Transverse colon (tissue), 4 donors: ENCODE data around the gene CDC42BPG. TPM values are rescaled to one million over a fixed set of nuclear protein-coding genes. Genes with fewer than 3 reads are reported as not detected.

Experiments used
- DNase-seq: peaks from one replicate; pipeline ENCODE4 v3.0.0-alpha.2; 2019
- H3K27ac ChIP-seq, 4 donors: fragments of 200-600 bp; sonication (generic); 2 replicates each; pipeline ENCODE4 v1.5.1; 2016 to 2018; ENCODE audit warnings: inconsistent platforms in 4 of 4
- H3K27me3 ChIP-seq: fragments of 200-600 bp; sonication (generic); 2 replicates; pipeline ENCODE4 v1.5.1; 2017; ENCODE audit warnings: inconsistent platforms
- H3K36me3 ChIP-seq, 4 donors: fragments of 200-600 bp; sonication (generic); 2 replicates each; pipeline ENCODE4 v1.5.1; 2017 to 2019; ENCODE audit warnings: inconsistent platforms in 4 of 4
- H3K4me1 ChIP-seq, 4 donors: fragments of 200-600 bp; sonication (generic); 2 replicates each; pipeline ENCODE4 v1.5.1; 2017 to 2020; ENCODE audit warnings: inconsistent platforms in 4 of 4
- H3K4me3 ChIP-seq, 4 donors: fragments of 200-600 bp; sonication (generic); 1 replicate in 1 of 4; 2 replicates in 3 of 4; pipeline versions ENCODE4 v1.5.1 to v1.6.1; 2017 to 2019; ENCODE audit warnings: inconsistent platforms in 4 of 4
- H3K9me3 ChIP-seq, 2 donors: fragments of 200-600 bp; sonication (generic); 2 replicates each; pipeline ENCODE4 v1.5.1; 2017 to 2019; ENCODE audit warnings: inconsistent platforms in 2 of 2
- CTCF ChIP-seq, 5 experiments: fragments of 200-600 bp in 3 of 5; fragments of 450-650 bp in 2 of 5; sonication (generic) in 3 of 5; IDR thresholded peaks; 1 replicate in 2 of 5; 2 replicates in 3 of 5; pipeline ENCODE4 v1.5.1; 2016 to 2017; ENCODE audit warnings: antibody characterized with exemption in 5 of 5, inconsistent platforms in 3 of 5, mild to moderate bottlenecking in 2 of 5, moderate library complexity in 1 of 5
- EP300 ChIP-seq: sonication (generic); formaldehyde crosslinking; IDR thresholded peaks from one replicate; pipeline ENCODE4 v1.6.1; 2017; ENCODE audit warnings: antibody characterized with exemption, low read depth
- POLR2A ChIP-seq: fragments of 450-650 bp; IDR thresholded peaks from one replicate; pipeline ENCODE4 v1.6.1; 2016; ENCODE audit warnings: antibody characterized with exemption, mild to moderate bottlenecking, moderate library complexity
- POLR2AphosphoS5 ChIP-seq, 3 donors: sonication (generic); formaldehyde crosslinking; IDR thresholded peaks; one replicate each; pipeline ENCODE4 v1.6.1; 2016; ENCODE audit warnings: antibody characterized with exemption in 3 of 3
- WGBS, 2 donors: methylation state at CpG; one replicate each; pipeline ENCODE4 v1.1.5; 2018; ENCODE audit warnings: low coverage in 1 of 2; 5-methylcytosine and 5-hydroxymethylcytosine counted together
- in situ Hi-C, 4 donors: fragments of 200-750 bp; cut with MboI; loops; one replicate each; pipeline versions ENCODE4 v1.15.0 to v1.15.1; 2017; ENCODE audit warnings: low sequenced_read_pairs in 3 of 4, low pct_ligation_motif_present in 1 of 4, low pct_unique_long_range_greater_than_20kb in 1 of 4
- intact Hi-C: fragments of 100-400 bp; cut with DNase I; formaldehyde crosslinking; loops from one replicate; pipeline ENCODE4 v1.15.1; 2023; ENCODE audit warnings: low total_unique reads
- total RNA-seq, 4 donors: library from RNA; depleted of rRNA; stranded (reverse); fragments of >200 nt; gene quantifications; one replicate each; pipeline ENCODE4 v1.1.0, GENCODE V29; 2016

The CDC42BPG gene
- total RNA-seq, 4 donors from 2014 or later: 32.6 to 82.3 (median 46.9) TPM

DNA sequence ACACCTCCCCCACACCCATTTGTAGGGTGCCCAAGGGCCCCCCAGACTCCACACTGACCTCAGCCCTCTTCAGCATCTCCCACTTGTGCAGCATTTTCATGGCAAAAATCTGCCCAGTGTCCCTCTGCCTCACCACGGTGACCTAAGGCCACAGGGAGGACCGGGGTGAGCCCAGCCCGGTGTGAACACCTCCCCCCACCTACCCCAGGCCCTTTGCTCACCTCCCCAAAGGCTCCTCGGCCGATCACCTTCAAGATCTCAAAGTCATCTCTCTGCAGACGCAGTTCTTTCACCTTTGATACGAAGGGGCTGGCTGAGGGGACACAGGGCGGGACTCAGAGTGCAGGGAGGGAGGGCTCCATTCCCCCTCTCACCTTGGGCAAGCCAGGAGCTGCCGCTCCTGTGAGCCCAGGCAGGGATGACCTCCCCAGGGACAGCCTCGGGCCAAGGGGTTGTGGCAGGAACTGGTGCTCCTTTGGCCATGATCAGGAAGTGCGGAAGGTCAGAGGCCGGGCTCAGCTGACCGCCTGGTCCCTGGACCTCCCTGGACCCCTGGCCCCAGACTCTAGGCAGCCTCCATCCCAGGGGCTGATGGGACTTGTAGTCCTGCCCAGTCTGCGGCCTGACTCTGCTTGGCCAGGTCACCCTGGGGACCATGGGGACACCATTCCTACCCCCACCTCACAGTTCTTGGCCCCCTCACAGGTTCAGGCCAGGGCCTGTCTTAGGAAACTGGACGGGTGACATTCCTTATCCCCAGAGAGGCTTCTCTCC is 2.7 kb downstream of the CDC42BPG start:
- 89% methylated on average over 12 of the region's 15 CpGs; no CpG with 5 or more reads in 1 of the 2 donors for WGBS, 2 donors
- no peak for TF ChIP-seq POLR2AphosphoS5 (IDR thresholded peaks at IDR 0.05)
- no peak for TF ChIP-seq POLR2A
- no peak for TF ChIP-seq CTCF (IDR thresholded peaks at IDR 0.05)
- no peak for TF ChIP-seq EP300
- in situ Hi-C loops: loop anchor here in 1 of 4 donors (10.0 kb wide), 1 partner anchor 53 kb away; no protein-coding TSS in a partner anchor
- H3K9me3 ChIP-seq: no peaks in the 10 kb centered on the region
- H3K4me3 ChIP-seq: no peak overlapping the region
- no peaks in the 10 kb centered on the region for H3K36me3 ChIP-seq
- DNase-seq: no peak
- H3K27me3 ChIP-seq: no peaks in the 10 kb centered on the region
- peak overlapping the region in 3 of 4 donors; percentile 75 to 90 (median 89) for H3K27ac ChIP-seq
- intact Hi-C loops: no loop called here
- H3K4me1 ChIP-seq: peaks cover 0 to 16% (median 8%) of the 10 kb centered on the region in 4 donors

GRCh38 chr11:64839887-64840782 is 4.3 kb downstream of the CDC42BPG start:
- in situ Hi-C loops: loop anchor here in 1 of 4 donors (10.0 kb wide), 1 partner anchor 55 kb away; no protein-coding TSS in a partner anchor
- Histone ChIP-seq H3K27me3 (no peaks in the 10 kb centered on the region), H3K9me3 (no peaks in the 10 kb centered on the region), H3K4me1 (peaks cover 0 to 13% (median 7%) of the 10 kb centered on the region in 4 donors), H3K36me3 (no peaks in the 10 kb centered on the region), H3K27ac (no peak overlapping the region), H3K4me3 (no peak overlapping the region)
- WGBS, 2 donors: 84% methylated on average over 22 of the region's 24 CpGs; no CpG with 5 or more reads in 1 of the 2 donors
- no peak for DNase-seq
- TF ChIP-seq EP300: no peak
- TF ChIP-seq POLR2AphosphoS5 (IDR thresholded peaks at IDR 0.05): no peak
- intact Hi-C loops: no loop called here

GRCh38 chr11:64839335-64839734 is 5.1 kb downstream of the CDC42BPG start:
- Histone ChIP-seq H3K9me3 (no peaks in the 10 kb centered on the region), H3K4me3 (no peak overlapping the region), H3K27me3 (no peaks in the 10 kb centered on the region), H3K36me3 (no peaks in the 10 kb centered on the region), H3K4me1 (peaks cover 0 to 8% (median 6%) of the 10 kb centered on the region in 4 donors), H3K27ac (no peak overlapping the region)
- in situ Hi-C loops (no loop called here), intact Hi-C loops (no loop called here)
- no peak for DNase-seq
- WGBS, 2 donors: 60 to 93% methylated on average over 2 to 13 of the region's 13 CpGs
- TF ChIP-seq EP300 (no peak), POLR2A (no peak), CTCF (IDR thresholded peaks at IDR 0.05) (no peak), POLR2AphosphoS5 (IDR thresholded peaks at IDR 0.05) (no peak)

GRCh38 chr11:64838600-64839334 is 5.7 kb downstream of the CDC42BPG start:
- H3K27me3 ChIP-seq: no peaks in the 10 kb centered on the region
- DNase-seq: no peak
- H3K9me3 ChIP-seq: no peaks in the 10 kb centered on the region
- WGBS, 2 donors: 96% methylated on average over 21 of the region's 28 CpGs; no CpG with 5 or more reads in 1 of the 2 donors
- intact Hi-C loops (no loop called here), in situ Hi-C loops (no loop called here)
- TF ChIP-seq CTCF (IDR thresholded peaks at IDR 0.05) (no peak), POLR2A (no peak), POLR2AphosphoS5 (IDR thresholded peaks at IDR 0.05) (no peak), EP300 (no peak)
- H3K4me3 ChIP-seq: no peak overlapping the region
- peaks cover 0 to 8% (median 4%) of the 10 kb centered on the region in 4 donors for H3K4me1 ChIP-seq
- H3K36me3 ChIP-seq: no peaks in the 10 kb centered on the region
- H3K27ac ChIP-seq: no peak overlapping the region
